GM12878 (cell line): ENCODE data around the gene MUC20. TPM values are rescaled to one million over a fixed set of nuclear protein-coding genes. Genes with fewer than 3 reads are reported as not detected.

Source experiments
- ATAC-seq: fragments of 200-7000 bp; cut with Tn5 transposase; 3 replicates; pipeline ENCODE4 v1.9.1; 2020; ENCODE audit warnings: mild to moderate bottlenecking, moderate library complexity
- BruUV-seq: library from RNA; stranded (reverse); fragments of 400-500 nt; replicated peaks from 2 replicates; lab custom pipeline; 2021; lab: Mats Ljungman, UMichigan
- CTCF ChIA-PET: fragments of 300-600 bp; sonication (Branson Sonifier 250); formaldehyde crosslinking; extraction: SDS; loops from one replicate; lab custom pipeline; 2021; ENCODE audit warnings: inconsistent platforms; lab: Yijun Ruan, JAX
- POLR2A ChIA-PET: fragments of 350-600 bp; formaldehyde crosslinking; extraction: SDS; loops from one replicate; lab custom pipeline; 2021; ENCODE audit warnings: inconsistent platforms; lab: Charles Lee
- RAD21 ChIA-PET: fragments of 300-600 bp; sonication (Branson Sonifier 250); formaldehyde crosslinking; loops from one replicate; lab custom pipeline; 2023; ENCODE audit warnings: antibody characterized with exemption; ENCODE audit not compliant: unreplicated experiment; lab: Charles Lee
- SMC1A ChIA-PET: fragments of 300-600 bp; sonication (Branson Sonifier 250); formaldehyde crosslinking; loops from one replicate; lab custom pipeline; 2023; ENCODE audit not compliant: unreplicated experiment, uncharacterized antibody; lab: Charles Lee
- DNase-seq: peaks from one replicate; pipeline ENCODE4 v3.0.0-alpha.2; 2011; ENCODE audit warnings: low read depth, low spot score
- FAIRE-seq: peaks from 3 replicates; lab custom pipeline; 2011; peaks lifted over from hg19 to GRCh38; lab: Jason Lieb, UNC
- H2AFZ ChIP-seq: 2 replicates; pipeline ENCODE4 v1.6.0; 2011; ENCODE audit warnings: low read depth, low read length, control low read depth; ENCODE audit not compliant: control insufficient read depth
- H3K27ac ChIP-seq: 2 replicates; pipeline ENCODE4 v1.5.1; 2011; ENCODE audit warnings: control low read depth; ENCODE audit not compliant: control insufficient read depth, insufficient read depth
- H3K27me3 ChIP-seq, 2 experiments: replicated peaks in 1 of 2; 2 replicates each; pipeline versions ENCODE4 v1.6.0 to v1.6.1; 2011; ENCODE audit warnings: low read length in 1 of 2; ENCODE audit not compliant: control insufficient read depth in 2 of 2, insufficient read depth in 2 of 2
- H3K36me3 ChIP-seq, 2 experiments: 2 replicates each; pipeline ENCODE4 v1.5.1; 2011; ENCODE audit warnings: low read length in 1 of 2; ENCODE audit not compliant: control insufficient read depth in 2 of 2, insufficient read depth in 2 of 2
- H3K4me1 ChIP-seq: 2 replicates; pipeline ENCODE4 v1.6.1; 2011; ENCODE audit warnings: mild to moderate bottlenecking, low read length, moderate library complexity, mixed read lengths; ENCODE audit not compliant: control insufficient read depth, insufficient read depth
- H3K4me2 ChIP-seq: 2 replicates; pipeline ENCODE4 v1.6.0; 2011; ENCODE audit warnings: control low read depth; ENCODE audit not compliant: control insufficient read depth, insufficient read depth
- H3K4me3 ChIP-seq: fragments of 200-600 bp; sonication (generic); 2 replicates; pipeline ENCODE4 v1.5.1; 2016
- H3K79me2 ChIP-seq: 2 replicates; pipeline ENCODE4 v1.6.0; 2011; ENCODE audit warnings: low read length; ENCODE audit not compliant: control insufficient read depth, insufficient read depth
- H3K9ac ChIP-seq: 2 replicates; pipeline ENCODE4 v1.8.0; 2011; ENCODE audit warnings: low read length, control low read depth, mixed read lengths; ENCODE audit not compliant: control insufficient read depth, insufficient read depth
- H3K9me3 ChIP-seq: replicated peaks from 3 replicates; pipeline ENCODE4 v1.5.1; 2011; ENCODE audit warnings: mild to moderate bottlenecking, low read length; ENCODE audit not compliant: control insufficient read depth, insufficient read depth
- H4K20me1 ChIP-seq: 2 replicates; pipeline ENCODE4 v1.6.0; 2011; ENCODE audit not compliant: control insufficient read depth, insufficient read depth
- CREB1 ChIP-seq: IDR thresholded peaks from 2 replicates; pipeline ENCODE4 v1.6.1; 2012; ENCODE audit warnings: low read depth, mild to moderate bottlenecking, inconsistent platforms
- NFIC ChIP-seq: IDR thresholded peaks from 2 replicates; pipeline ENCODE4 v1.6.1; 2012; ENCODE audit warnings: low read depth, mild to moderate bottlenecking, inconsistent platforms, low read length, moderate library complexity
- PAX5 ChIP-seq: IDR thresholded peaks from 2 replicates; pipeline ENCODE4 v1.6.1; 2011; ENCODE audit warnings: low read depth, low read length, borderline replicate concordance
- RAD21 ChIP-seq: IDR thresholded peaks from 2 replicates; pipeline ENCODE4 v1.6.1; 2011; ENCODE audit warnings: mild to moderate bottlenecking, low read depth, low read length, moderate library complexity; ENCODE audit not compliant: insufficient read depth
- SUPT20H ChIP-seq: IDR thresholded peaks from 2 replicates; pipeline ENCODE4 v1.6.1; 2011; ENCODE audit warnings: low read depth, mild to moderate bottlenecking, low read length, moderate library complexity, borderline replicate concordance; ENCODE audit not compliant: control insufficient read depth
- WGBS: methylation state at CpG from one replicate; pipeline ENCODE4 v1.1.6; 2016; ENCODE audit warnings: low lambda C conversion rate; ENCODE audit not compliant: insufficient replicate concordance, insufficient coverage; ENCODE audit errors: missing lambda C conversion rate; 5-methylcytosine and 5-hydroxymethylcytosine counted together
- in situ Hi-C: fragments of 300-500 bp; cut with MboI; formaldehyde crosslinking; loops from 9 replicates; pipeline ENCODE4 v1.14.3; 2018; ENCODE audit warnings: mixed read lengths
- intact Hi-C: fragments of 100-400 bp; cut with micrococcal nuclease; formaldehyde crosslinking; loops from one replicate; pipeline ENCODE4 v1.14.2; 2022; ENCODE audit not compliant: unreplicated experiment
- polyA plus RNA-seq, 11 experiments: library from polyadenylated mRNA; depleted of rRNA in 4 of 11; unstranded in 6 of 11; stranded (reverse) in 5 of 11; fragments of >200 nt; fragmentation: Nextera tagmentation in 4 of 11; fragmentation: Illumina TruSeq in 1 of 11; extraction: Ambion mirVana in 4 of 11; extraction: Trizol in 1 of 11; gene quantifications; 1 replicate in 1 of 11; 2 replicates in 10 of 11; pipeline versions ENCODE4 v1.2.1 to v1.2.3, GENCODE V29; 2011 to 2016; ENCODE audit warnings: inconsistent platforms in 2 of 11, missing spikeins in 2 of 11, low read depth in 1 of 11
- total RNA-seq, 4 experiments: library from RNA; depleted of rRNA in 3 of 4; stranded (reverse); fragments of >200 nt in 3 of 4; fragmentation: Illumina TruSeq in 1 of 4; extraction: Trizol in 1 of 4; gene quantifications; 2 replicates each; pipeline versions ENCODE4 v1.2.1 to v1.2.3, GENCODE V29; 2013 to 2021
- TF ChIP-seq, protein P1 (sequence below): IDR thresholded peaks from 2 replicates; pipeline ENCODE4 v1.6.1; 2012; ENCODE audit warnings: improper control_type of control experiment, low read depth, low read length; ENCODE audit not compliant: insufficient replicate concordance

MUC20 gene
- total and polyA plus RNA-seq, 10 of the 15 experiments (the other 5 are each of a cell fraction or from before 2014, with no cell fraction given) = 0.04 to 0.46 (median 0.17) TPM; not detected in 3

- BruUV-seq = no TSS peak
- intact Hi-C loops = no loop called here
- no peak for TF ChIP-seq RAD21
- no peak for TF ChIP-seq CREB1
- TF ChIP-seq NFIC = no peak
- TF ChIP-seq, protein P1, sequence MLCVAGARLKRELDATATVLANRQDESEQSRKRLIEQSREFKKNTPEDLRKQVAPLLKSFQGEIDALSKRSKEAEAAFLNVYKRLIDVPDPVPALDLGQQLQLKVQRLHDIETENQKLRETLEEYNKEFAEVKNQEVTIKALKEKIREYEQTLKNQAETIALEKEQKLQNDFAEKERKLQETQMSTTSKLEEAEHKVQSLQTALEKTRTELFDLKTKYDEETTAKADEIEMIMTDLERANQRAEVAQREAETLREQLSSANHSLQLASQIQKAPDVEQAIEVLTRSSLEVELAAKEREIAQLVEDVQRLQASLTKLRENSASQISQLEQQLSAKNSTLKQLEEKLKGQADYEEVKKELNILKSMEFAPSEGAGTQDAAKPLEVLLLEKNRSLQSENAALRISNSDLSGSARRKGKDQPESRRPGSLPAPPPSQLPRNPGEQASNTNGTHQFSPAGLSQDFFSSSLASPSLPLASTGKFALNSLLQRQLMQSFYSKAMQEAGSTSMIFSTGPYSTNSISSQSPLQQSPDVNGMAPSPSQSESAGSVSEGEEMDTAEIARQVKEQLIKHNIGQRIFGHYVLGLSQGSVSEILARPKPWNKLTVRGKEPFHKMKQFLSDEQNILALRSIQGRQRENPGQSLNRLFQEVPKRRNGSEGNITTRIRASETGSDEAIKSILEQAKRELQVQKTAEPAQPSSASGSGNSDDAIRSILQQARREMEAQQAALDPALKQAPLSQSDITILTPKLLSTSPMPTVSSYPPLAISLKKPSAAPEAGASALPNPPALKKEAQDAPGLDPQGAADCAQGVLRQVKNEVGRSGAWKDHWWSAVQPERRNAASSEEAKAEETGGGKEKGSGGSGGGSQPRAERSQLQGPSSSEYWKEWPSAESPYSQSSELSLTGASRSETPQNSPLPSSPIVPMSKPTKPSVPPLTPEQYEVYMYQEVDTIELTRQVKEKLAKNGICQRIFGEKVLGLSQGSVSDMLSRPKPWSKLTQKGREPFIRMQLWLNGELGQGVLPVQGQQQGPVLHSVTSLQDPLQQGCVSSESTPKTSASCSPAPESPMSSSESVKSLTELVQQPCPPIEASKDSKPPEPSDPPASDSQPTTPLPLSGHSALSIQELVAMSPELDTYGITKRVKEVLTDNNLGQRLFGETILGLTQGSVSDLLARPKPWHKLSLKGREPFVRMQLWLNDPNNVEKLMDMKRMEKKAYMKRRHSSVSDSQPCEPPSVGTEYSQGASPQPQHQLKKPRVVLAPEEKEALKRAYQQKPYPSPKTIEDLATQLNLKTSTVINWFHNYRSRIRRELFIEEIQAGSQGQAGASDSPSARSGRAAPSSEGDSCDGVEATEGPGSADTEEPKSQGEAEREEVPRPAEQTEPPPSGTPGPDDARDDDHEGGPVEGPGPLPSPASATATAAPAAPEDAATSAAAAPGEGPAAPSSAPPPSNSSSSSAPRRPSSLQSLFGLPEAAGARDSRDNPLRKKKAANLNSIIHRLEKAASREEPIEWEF = no peak
- TF ChIP-seq PAX5 = no peak
- no peak for TF ChIP-seq SUPT20H
- in situ Hi-C loops = no loop called here
- no peaks in the 10 kb centered on the region for H3K4me1 ChIP-seq
- no peaks in the 10 kb centered on the region for H4K20me1 ChIP-seq
- SMC1A ChIA-PET = no interaction called here
- no peak overlapping the region for H2AFZ ChIP-seq
- RAD21 ChIA-PET = no interaction called here
- FAIRE-seq = no peak
- H3K4me2 ChIP-seq = no peak overlapping the region
- no peak for ATAC-seq
- no peak overlapping the region for H3K4me3 ChIP-seq
- no peak for DNase-seq
- no peak overlapping the region for H3K27ac ChIP-seq
- no peaks in the 10 kb centered on the region; a peak in 2 of 4 replicates for H3K27me3 ChIP-seq
- CTCF ChIA-PET = no interaction called here
- H3K9ac ChIP-seq = no peak overlapping the region
- POLR2A ChIA-PET = no interaction called here
- no peaks in the 10 kb centered on the region for H3K9me3 ChIP-seq
- WGBS = 77% methylated on average over 7 of the region's 8 CpGs
- H3K36me3 ChIP-seq = no peaks in the 10 kb centered on the region
- H3K79me2 ChIP-seq = no peaks in the 10 kb centered on the region
These were observed 25.6 kb downstream of the MUC20 start for GRCh38 chr3:195746346-195746745.
